ENCODE results near the gene CSAD.

DNA sequence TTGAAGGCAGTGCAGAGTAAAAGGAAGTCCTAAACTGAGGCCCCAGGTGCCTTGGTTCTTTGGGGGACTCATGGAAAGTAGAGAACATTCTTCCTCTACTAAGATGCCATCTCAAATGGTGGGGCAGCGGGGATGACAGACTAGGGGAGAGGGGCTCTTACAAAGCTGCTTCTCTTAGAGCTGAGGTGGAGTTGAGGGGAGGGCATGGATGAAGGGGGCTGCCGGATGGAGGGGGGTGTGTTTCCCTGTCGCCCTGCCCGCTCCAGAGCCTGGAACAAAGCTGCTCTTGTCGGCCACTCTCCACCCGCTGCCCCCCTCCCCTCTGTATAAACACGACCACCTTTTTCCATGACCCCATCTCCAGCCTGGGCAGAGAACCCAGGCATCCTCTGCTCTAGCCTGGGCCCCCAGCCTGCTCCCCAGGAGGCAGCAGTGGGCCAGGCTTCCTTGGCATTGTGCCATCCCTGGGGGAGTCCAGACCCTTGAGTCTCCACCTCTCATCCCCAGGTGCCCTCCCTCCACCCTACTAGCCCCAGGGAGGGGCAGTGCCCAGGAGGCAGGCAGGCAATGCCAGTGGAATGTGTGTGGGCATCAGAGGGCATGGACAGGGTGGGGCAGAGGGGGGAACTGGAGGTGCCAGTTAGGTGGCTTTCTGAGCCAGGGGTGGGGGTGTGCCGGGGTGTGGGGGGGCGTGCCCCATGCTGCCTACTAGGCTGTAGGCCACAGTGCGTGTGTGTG, 49.6 kb upstream of the CSAD start:
- TF ChIP-seq ZBTB2 (CRISPR knock-in tag; IDR thresholded peaks at IDR 0.05; ENCODE audit: low read depth): no peak
- no peak for TF ChIP-seq HCFC1 (IDR thresholded peaks at IDR 0.05; ENCODE audit: low read depth, low read length)
- TF ChIP-seq ZNF570 (CRISPR knock-in tag; IDR thresholded peaks at IDR 0.05; ENCODE audit: borderline replicate concordance): no peak
- no peak for TF ChIP-seq AHR (CRISPR knock-in tag; IDR thresholded peaks at IDR 0.05)
- no peak for TF ChIP-seq POLR2A (IDR thresholded peaks at IDR 0.05; ENCODE audit: insufficient read depth in 1 of 2, low read depth in 2 of 2, low read length in 2 of 2)
- TF ChIP-seq SMAD3 (CRISPR knock-in tag; IDR thresholded peaks at IDR 0.05): no peak
- no peak for TF ChIP-seq NFYB (CRISPR knock-in tag; IDR thresholded peaks at IDR 0.05)
- TF ChIP-seq, protein P1, sequence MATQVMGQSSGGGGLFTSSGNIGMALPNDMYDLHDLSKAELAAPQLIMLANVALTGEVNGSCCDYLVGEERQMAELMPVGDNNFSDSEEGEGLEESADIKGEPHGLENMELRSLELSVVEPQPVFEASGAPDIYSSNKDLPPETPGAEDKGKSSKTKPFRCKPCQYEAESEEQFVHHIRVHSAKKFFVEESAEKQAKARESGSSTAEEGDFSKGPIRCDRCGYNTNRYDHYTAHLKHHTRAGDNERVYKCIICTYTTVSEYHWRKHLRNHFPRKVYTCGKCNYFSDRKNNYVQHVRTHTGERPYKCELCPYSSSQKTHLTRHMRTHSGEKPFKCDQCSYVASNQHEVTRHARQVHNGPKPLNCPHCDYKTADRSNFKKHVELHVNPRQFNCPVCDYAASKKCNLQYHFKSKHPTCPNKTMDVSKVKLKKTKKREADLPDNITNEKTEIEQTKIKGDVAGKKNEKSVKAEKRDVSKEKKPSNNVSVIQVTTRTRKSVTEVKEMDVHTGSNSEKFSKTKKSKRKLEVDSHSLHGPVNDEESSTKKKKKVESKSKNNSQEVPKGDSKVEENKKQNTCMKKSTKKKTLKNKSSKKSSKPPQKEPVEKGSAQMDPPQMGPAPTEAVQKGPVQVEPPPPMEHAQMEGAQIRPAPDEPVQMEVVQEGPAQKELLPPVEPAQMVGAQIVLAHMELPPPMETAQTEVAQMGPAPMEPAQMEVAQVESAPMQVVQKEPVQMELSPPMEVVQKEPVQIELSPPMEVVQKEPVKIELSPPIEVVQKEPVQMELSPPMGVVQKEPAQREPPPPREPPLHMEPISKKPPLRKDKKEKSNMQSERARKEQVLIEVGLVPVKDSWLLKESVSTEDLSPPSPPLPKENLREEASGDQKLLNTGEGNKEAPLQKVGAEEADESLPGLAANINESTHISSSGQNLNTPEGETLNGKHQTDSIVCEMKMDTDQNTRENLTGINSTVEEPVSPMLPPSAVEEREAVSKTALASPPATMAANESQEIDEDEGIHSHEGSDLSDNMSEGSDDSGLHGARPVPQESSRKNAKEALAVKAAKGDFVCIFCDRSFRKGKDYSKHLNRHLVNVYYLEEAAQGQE (IDR thresholded peaks at IDR 0.05; ENCODE audit: borderline replicate concordance in 1 of 2, low read depth in 1 of 2, low read length in 2 of 2): no peak
- no peak for TF ChIP-seq EZH2 (conservative IDR thresholded peaks at IDR 0.05; ENCODE audit: low read depth, low read length)
- TF ChIP-seq HNF4G (IDR thresholded peaks at IDR 0.05; ENCODE audit: borderline replicate concordance, low read depth, low read length): no peak
- TF ChIP-seq HNF4G (CRISPR knock-in tag; IDR thresholded peaks at IDR 0.05; ENCODE audit: borderline replicate concordance, low read depth): no peak
- TF ChIP-seq CTCF (CRISPR knock-in tag; IDR thresholded peaks at IDR 0.05): no peak
- no peak for TF ChIP-seq RCOR2 (CRISPR knock-in tag; IDR thresholded peaks at IDR 0.05)
- no peak for TF ChIP-seq SMC3 (IDR thresholded peaks at IDR 0.05; ENCODE audit: low read length)
- no peak for TF ChIP-seq ATF7 (IDR thresholded peaks at IDR 0.05)
- TF ChIP-seq ATF7 (CRISPR knock-in tag; IDR thresholded peaks at IDR 0.05): no peak

Data from HepG2 (cell line).